GM12875 (cell line): ENCODE measurements around the gene SRL.
"Not testable (repeated sequence)": the region's sequence is repeated elsewhere in the genome, so short reads cannot be mapped to it uniquely, and the experiment has no call there.

Source experiments
- H3K4me3 ChIP-seq: one replicate; pipeline ENCODE4 v1.5.1; 2011; ENCODE audit warnings: low read depth, low read length, control low read depth
- TF ChIP-seq, protein P1 (sequence below): IDR thresholded peaks from 2 replicates; pipeline ENCODE4 v1.5.1; 2011; ENCODE audit warnings: low read depth, mild to moderate bottlenecking, control low read depth, inconsistent platforms, low read length, moderate library complexity, borderline replicate concordance; ENCODE audit not compliant: insufficient read depth

The SRL gene

DNA sequence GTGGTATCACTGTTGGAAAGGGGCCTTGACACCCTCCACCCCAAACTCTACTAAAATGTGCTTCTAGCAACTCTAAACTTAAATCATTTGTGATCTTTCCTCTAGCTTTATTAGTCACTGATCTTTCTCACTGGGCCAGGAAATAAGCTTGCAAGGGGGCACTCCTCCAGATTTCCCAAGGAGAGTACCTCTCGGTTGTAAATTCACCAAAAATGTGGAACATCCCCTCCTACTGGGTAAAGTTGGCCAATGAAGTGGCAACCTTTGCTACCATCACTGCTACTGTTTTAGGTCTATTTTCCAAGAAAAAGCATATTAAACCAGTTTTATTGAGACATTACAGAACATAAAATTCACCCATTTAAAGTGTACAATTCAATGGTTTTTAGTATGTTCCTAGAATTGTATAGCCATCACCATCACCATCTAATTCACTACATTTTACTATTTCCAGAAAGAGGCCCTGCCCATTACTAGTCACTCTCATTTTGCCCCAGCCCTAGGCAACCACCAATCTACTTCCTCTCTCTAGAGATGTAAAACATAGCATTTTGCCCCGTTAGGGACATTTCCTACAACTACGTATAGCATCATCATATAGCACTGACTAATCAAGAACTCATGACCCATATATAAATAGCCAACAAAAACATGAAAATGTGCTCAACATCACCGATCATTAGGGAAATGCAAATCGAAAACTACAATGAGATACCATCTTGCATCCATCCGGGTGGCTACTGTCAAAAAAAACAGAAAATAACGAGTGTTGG is 81.0 kb downstream of the SRL start:
- no peak overlapping the region for H3K4me3 ChIP-seq
- TF ChIP-seq, protein P1, sequence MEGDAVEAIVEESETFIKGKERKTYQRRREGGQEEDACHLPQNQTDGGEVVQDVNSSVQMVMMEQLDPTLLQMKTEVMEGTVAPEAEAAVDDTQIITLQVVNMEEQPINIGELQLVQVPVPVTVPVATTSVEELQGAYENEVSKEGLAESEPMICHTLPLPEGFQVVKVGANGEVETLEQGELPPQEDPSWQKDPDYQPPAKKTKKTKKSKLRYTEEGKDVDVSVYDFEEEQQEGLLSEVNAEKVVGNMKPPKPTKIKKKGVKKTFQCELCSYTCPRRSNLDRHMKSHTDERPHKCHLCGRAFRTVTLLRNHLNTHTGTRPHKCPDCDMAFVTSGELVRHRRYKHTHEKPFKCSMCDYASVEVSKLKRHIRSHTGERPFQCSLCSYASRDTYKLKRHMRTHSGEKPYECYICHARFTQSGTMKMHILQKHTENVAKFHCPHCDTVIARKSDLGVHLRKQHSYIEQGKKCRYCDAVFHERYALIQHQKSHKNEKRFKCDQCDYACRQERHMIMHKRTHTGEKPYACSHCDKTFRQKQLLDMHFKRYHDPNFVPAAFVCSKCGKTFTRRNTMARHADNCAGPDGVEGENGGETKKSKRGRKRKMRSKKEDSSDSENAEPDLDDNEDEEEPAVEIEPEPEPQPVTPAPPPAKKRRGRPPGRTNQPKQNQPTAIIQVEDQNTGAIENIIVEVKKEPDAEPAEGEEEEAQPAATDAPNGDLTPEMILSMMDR, result no peak

DNA sequence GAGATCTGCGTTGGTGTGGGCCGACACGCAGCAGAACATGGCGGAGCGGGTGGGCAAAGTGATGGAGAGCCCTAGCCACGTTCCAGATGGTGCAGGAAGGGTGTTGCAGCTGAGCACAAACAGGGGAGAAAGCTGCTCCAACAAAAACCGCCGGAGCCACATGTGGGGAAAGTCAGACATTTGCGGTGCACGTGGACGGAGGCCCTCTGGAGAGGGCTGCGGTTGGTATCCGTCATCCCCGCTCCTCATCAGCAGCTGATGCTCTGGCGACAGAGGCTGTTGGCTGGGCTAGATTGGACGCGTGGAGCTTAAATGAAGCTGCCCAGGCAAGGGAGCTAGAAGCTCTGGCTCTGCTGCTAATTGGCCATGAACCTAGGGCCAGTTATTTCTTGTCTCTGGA is 82.2 kb downstream of the SRL start:
- TF ChIP-seq, protein P1, result no peak
- H3K4me3 ChIP-seq, result no peak overlapping the region

DNA sequence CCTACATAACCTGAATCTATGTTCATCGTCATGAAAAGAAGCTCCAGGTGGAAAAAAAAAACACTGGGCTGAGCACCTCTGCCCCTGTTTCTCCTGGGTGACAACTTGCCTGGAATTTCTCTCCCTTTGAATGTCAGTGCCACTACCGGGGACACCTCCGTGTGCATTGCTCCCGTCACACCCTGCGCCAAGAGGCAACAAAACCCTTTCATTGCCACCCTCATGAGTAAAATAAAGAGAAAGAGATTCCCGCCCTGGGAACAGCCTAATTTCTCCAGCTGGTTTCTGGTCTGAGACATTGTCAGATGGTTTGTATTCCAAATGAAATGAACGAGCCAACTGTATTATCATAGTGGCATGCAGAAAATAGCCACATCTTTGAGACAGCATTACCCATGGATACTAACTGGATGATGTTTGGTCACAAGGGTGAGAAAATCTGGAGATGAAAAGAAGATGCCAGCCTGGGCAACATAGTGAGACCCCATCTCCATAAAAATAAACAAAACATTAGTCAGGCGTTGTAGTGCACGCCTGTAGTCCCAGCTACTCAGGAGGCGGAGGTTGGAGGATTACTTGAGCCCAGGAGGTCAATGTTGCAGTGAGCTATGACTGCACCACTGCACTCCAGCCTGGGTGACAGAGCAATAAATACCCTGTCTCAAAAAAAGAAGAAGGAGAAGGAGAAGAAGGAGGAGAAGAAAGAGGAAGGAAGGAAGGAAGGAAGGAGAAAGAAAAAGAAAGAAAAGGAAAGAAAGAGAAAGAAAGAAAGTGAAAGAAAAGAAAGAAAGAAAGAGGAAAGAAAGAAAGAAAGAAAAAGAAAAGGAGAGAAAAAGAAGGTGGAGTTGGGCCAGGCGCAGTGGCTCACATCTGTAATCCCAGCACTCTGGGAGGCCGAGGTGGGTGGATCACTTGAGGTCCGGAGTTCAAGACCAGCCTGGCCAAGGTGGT is 83.5 kb downstream of the SRL start:
- TF ChIP-seq, protein P1, result no peak
- no peak overlapping the region for H3K4me3 ChIP-seq

DNA sequence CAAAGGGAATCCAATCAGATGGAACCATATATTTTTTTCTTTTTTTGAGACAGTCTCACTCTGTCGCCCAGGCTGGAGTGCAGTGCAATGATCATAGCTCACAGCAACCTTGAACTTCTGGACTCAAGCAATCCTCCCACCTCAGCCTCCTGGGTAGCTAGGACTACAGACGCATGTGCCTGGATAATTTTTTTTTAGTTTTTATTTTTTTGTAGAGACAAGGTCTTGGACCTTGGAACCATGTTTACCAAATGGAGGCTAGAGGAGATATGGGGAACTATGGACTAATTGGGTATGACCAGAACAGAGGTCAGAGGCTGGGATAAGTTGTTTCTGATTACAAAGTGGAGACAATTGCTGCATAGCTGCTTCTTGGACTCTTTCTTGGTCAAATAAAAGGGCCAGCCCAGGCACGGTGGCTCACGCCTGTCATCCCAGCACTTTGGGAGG is 84.5 kb downstream of the SRL start:
- TF ChIP-seq, protein P1, result no peak
- H3K4me3 ChIP-seq, result no peak overlapping the region

DNA sequence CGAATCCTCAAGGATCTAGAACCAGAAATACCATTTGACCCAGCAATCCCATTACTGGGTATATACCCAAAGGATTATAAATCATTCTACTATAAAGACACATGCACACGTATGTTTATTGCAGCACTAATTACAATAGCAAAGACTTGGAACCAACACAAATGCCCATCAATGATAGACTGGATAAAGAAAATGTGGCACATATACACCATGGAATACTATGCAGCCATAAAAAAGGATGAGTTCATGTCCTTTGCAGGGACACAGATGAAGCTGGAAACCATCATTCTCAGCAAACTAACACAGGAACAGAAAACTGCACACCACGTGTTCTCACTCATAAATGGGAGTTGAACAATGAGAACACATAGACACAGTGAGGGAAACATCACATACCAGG is 85.4 kb downstream of the SRL start:
- not testable (repeated sequence) for H3K4me3 ChIP-seq

DNA sequence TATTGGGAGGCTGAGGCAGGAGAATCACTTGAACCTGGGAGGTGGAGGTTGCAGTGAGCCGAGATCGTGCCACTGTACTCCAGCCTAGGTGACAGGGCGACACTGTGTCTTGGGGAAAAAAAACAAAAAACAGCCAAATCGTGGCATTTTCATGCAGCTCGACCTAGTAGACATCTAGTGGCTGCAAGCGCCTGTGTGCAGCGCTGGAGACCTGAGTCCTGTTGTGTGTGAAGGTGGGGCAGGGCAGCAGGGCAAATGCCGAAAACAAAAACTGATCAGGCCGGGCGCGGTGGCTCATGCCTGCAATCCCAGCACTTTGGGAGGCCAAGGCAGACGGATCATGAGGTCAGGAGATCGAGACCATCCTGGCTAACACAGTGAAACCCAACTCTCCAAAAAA is 88.5 kb downstream of the SRL start:
- not testable (repeated sequence) for H3K4me3 ChIP-seq

DNA sequence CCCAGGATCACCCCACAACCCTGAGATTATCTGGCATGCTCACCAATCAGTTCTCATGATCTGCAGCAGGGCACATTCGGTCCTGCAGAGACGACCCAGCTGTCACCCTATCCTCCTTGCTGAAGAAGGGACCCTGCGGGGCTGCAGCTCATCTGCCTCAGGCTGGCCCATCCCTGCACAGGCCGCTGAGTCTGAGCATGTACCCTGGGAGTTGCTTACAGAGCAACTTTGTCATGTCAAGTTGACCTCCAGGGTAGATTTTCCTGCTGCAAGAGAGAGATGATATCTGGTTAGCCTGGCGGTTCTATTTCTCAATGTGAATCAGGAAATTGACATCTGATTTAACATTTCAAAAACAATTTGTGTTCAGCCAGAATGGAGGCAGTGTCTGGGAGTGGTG is 89.6 kb downstream of the SRL start:
- no peak overlapping the region for H3K4me3 ChIP-seq
- TF ChIP-seq, protein P1, result no peak

DNA sequence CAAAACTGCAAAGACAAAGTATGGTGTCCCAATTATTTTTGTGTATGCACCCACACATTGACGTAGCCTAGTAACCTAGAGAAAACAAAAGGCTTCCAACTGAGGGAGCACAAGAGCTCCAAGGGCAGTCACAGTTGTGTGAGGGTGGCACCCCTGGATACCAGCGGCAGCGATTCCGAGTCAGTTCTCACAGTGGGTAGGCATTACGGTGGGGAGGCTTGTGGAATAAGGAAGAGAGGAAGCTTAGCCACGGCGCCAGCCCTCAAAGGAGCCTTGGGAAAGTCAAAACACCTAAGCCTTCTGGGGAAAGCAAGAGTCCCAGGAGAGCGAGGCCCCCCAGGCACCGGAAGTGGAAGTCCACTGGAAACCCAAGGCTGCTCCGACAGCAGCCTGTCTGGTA is 94.6 kb downstream of the SRL start:
- TF ChIP-seq, protein P1, result no peak
- H3K4me3 ChIP-seq, result no peak overlapping the region
